ENCODE data around the gene GRM7.

GRM7 gene

GRCh38 chr3:6971933-6972332 is 111.0 kb downstream of the GRM7 start:
- DNase-seq (ENCODE audit: low read depth): no peak

- no peak for DNase-seq (ENCODE audit: low read depth)
Observed at GRCh38 chr3:6985848-6986247, 124.9 kb downstream of the GRM7 start.

DNA sequence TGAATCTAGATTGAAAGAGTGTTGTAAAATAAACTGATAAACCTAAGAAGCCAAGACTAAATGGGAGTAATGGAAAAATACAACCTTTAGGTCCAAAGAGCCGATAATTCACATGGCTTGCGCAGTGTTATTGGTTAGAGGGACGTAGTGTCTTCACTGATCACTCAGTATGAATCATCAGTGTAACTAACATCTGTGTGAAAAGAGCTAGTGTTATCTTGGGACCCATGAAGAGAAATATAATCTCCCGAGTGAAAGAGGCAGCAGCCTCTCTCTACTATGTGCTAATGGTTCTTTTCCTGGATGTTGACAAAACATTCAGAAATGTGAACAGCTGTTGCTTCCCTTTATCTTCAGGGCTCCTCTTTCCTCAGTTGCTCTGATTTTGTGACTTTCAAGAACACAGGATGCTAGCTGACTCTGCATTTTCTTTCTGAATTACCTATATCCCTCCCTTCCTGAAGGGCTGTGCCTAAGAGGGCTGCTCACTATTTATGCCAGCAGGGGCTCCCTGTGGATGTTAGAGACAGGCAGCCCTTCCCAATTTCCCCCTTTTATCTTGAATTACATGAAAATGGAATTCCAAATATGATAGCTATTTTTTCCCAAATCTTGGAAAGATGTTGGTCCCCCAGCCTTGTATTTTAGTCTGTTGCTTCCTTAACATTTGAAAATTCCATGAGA is 128.8 kb downstream of the GRM7 start:
- DNase-seq (ENCODE audit: low read depth): no peak

DNA sequence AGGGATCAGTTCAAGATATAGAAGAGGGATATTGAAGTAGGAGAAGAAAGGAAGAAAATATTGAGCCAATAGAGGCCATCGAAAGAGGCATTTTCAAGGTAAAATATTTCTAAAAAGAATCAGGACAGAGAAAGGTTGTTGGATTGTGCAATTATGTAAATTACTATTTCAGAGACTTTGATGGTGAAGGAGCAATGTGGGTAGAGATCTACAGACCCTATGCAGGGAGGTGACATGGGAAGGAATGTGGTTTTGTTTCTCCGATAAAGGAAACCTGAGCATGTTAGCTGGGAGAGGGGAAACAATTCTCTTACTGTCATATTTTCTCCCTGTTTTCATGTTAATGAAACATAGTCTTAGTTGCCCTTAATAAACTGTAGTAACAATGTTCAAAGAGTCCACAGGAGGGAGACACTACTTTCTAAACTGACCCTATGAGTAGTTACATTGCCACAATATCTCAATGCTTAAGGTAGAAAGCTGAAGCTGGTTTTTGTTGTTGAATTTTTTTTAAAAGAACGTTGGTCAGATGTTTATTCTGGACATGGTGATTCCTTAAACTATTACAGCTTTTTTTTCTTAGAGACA is 133.3 kb downstream of the GRM7 start:
- no peak for DNase-seq (ENCODE audit: low read depth)

DNA sequence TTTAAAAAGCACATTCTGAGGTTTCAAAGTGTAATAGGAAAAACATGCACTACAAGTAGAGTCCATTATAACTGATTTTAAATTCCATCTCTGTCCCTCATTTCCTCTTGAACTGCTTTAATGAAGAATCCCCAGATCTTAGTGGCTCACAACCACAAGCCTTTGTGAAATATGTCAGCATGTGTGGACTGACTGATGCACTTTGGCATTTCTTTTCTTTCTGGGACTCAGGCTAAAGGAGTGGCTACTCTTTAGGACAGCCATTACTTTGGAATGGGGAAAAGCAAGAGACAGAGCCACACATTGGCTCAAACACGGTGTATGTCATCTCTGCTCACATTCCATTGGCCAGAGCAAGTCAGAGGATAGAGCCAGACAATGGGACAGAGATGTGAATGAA is 139.6 kb downstream of the GRM7 start:
- no peak for DNase-seq (ENCODE audit: low read depth)

GRCh38 chr3:7001370-7001769 is 140.5 kb downstream of the GRM7 start:
- DNase-seq (ENCODE audit: low read depth): no peak

GRCh38 chr3:7015683-7016440 is 154.9 kb downstream of the GRM7 start:
- no peak for DNase-seq (ENCODE audit: low read depth)

DNA sequence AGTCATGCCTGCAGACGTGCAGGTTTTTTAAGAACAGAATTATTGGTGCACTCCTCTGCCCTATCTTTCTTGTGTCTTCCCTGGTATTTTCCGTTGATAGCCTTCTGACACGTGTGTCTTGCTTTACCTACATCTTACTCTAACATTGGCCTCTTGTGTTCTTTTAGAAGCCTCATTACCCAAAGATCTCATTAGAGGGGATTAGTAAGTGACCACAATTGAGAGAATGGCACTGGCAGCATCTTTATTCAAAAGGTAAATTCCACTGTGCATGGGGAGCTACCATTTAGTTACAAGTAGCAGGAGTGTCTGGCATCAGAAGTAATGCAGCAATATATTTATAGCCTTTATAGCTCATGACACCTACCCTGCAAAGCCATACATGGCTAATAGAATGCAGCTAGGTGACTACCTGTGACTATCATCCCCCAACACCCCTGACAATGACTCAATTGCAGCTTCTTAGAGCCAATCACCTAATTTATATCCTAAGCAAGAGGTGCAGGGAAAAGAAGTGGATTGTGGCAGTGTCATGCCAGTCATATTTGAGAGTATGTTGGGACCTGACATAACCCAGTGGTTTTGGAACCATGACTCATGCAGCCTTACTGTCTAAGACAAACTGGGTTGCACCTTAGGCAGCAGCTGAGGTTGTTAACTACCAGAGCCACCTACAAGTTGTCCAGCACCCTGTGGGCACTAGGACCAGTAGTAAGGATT is 164.8 kb downstream of the GRM7 start:
- DNase-seq (ENCODE audit: low read depth): no peak

DNA sequence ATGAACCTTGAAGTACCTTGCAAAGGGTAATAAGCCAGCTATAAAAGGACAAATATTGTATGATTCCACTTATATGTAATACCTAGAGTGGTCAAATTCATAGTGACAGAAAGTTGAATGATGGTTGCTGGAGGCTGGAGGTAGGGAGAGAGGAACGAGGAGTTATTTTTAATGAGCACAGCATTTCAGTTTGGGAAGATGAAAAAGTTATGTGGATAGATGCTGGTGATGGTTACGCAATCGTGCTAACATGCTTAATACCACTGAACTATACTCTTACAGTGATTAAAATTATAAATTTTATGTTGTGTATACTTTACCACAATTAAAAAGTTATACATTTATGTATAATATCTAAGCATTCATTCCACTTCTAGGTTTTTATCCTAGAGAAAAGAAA is 168.6 kb downstream of the GRM7 start:
- no peak for DNase-seq (ENCODE audit: low read depth)

DNA sequence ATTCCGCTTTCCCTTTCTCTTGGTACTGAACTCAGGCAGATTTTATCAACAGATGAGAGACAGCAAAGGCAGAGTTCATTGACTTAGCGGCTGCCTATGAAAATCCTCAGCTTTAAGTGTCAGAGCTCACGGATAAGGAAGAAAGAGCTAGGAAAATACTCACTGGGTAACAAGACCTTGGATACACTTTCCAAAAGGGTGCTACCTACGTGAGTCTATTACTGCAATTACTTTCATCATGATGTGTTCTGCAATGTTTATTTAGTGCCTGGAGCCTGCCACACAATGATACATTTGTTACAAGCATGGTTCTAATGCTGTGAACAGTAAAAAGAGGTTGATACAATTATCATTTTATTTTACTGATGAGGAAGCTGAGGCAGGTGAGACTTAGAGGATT is 177.5 kb downstream of the GRM7 start:
- no peak for DNase-seq (ENCODE audit: low read depth)

DNA sequence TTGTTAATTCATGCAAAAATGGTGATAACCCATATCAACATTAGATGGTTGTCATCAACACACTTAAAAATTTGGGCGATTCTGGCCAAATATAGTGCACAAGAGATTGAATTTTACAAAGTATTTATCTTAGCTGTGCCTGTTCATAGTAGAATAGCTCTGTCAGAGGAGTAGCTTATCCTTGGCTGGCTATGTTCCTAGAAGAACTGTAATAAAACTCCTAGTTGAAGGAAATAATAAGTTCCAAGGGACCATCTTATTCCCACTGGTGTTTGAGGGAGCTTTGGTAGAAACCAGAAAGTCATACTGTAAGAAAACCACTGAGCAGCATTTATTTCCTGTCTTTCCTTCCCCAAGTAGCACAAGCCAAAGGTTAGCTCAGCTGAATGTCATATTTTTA is 201.8 kb downstream of the GRM7 start:
- no peak for DNase-seq (ENCODE audit: low read depth)

GRCh38 chr3:7070461-7070860 is 209.5 kb downstream of the GRM7 start:
- no peak for DNase-seq (ENCODE audit: low read depth)

- DNase-seq (ENCODE audit: low read depth): no peak
Observed at GRCh38 chr3:7074217-7074616, 213.3 kb downstream of the GRM7 start.

GRCh38 chr3:7075117-7075516 is 214.2 kb downstream of the GRM7 start:
- no peak for DNase-seq (ENCODE audit: low read depth)

GRCh38 chr3:7075901-7076300 is 215.0 kb downstream of the GRM7 start:
- DNase-seq (ENCODE audit: low read depth): no peak

DNA sequence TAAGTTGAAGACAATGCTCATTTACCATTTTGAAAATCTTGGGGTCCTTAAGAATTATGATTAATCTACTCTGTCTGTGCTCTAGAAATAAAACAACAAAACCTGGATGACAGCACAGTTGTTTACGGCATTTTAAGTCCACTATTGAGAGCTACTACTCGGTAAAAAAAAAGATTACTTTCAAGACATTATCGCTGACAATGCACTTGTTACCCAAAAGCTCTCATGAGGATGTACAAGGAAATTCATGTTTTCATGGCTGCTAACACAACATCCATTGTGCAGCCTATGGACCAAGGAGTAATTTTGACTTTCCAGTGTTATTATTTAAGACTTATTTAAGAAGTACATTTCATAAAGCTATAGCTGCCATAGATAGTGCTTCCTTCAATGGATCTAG is 221.3 kb downstream of the GRM7 start:
- no peak for DNase-seq (ENCODE audit: low read depth)

DNA sequence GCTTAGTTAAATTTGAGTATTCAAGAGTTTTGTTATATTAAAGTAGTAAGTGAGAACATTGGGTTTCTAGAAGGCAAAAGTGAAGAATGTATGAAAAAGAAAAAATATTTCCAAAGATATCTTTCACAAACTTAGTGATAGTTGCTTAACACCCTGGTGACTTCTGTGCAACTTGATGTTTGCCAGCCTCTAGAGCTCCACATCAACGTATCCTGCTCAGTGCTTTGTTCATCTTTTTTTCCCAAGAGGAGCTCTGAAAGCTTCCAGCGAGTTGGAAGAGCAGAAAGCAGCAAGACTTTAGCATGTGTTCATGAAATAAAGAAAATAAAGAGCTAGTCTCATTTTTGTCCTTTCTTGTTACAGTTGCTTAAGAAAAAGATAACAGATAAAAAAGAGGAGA is 225.5 kb downstream of the GRM7 start:
- DNase-seq (ENCODE audit: low read depth): no peak

- DNase-seq (ENCODE audit: low read depth): no peak
Observed at GRCh38 chr3:7095116-7095515, 234.2 kb downstream of the GRM7 start.

DNA sequence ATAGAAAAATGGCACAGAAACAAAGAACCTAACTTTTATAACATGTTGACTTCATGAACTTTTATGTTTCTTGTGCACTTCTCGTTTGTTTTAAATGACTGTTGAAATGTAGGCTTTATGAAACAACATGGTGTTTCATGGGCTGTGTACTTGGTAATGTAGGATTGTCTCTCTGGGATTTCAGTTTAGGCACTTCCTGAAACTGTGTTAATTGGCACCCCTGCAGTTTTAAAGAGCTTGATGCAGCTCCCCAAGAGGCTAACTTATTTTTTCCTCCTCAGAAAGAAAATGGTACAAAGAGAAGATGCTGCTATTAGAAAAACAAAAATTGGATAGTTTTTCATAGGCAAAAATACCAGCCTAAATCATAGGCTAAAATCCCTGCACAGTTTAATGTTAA is 239.2 kb downstream of the GRM7 start:
- DNase-seq (ENCODE audit: low read depth): no peak

GRCh38 chr3:7106635-7107034 is 245.7 kb downstream of the GRM7 start:
- DNase-seq (ENCODE audit: low read depth): no peak

- DNase-seq (ENCODE audit: low read depth): no peak
Observed at GRCh38 chr3:7112523-7113056, 251.7 kb downstream of the GRM7 start.

DNA sequence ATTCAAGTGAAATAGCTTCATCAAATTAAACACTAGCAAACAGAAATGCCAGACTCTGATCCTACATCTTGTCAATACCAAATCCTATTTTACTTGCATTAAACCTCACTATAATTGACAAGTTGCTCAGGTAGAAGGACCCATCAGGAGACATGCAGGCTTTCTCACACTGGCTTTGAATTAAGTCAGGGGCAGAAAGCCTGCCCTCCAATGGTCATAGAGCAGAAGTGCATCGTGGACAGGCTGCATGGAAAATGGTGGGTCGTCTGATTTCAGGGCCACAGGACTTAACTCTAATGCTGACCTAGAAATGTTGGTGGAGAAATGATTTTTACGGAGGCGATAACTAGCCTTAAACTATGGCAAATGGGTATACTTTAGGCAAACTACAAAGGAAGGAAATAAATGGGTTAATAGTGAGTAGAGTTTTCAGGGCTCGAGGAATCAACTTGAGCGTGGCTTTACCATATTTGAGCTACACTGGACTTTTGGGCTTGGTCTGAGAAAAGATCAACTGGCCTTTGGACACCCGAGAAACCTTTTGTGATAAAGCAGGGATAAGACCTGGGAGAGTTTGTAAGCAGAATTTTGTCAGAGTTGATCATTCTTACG is 283.9 kb downstream of the GRM7 start:
- no peak for DNase-seq (ENCODE audit: low read depth)
